ENCODE results near the gene VEGFC. TPM values are rescaled to one million over a fixed set of nuclear protein-coding genes. Genes with fewer than 3 reads are reported as not detected.

VEGFC gene
- total RNA-seq, 1 experiment from 2014 or later = 8.7 TPM

GRCh38 chr4:176814770-176815169 is 22.0 kb upstream of the VEGFC start:
- H3K79me2 ChIP-seq (ENCODE audit: low read depth) = no peaks in the 10 kb centered on the region
- no peaks in the 10 kb centered on the region for H3K36me3 ChIP-seq (ENCODE audit: low read depth)
- no peaks in the 10 kb centered on the region for H3K27me3 ChIP-seq (ENCODE audit: insufficient read depth, low read depth)
- no peak overlapping the region for H2AFZ ChIP-seq
- H3K4me1 ChIP-seq (replicated peaks; ENCODE audit: insufficient read depth) = no peaks in the 10 kb centered on the region; the same call in 1 of the 2 replicates
- POLR2A ChIA-PET (ENCODE audit: unreplicated experiment) = no interaction called here
- H3K9me3 ChIP-seq (ENCODE audit: insufficient read depth, low read depth) = no peaks in the 10 kb centered on the region
- no peak overlapping the region for H3K4me2 ChIP-seq
- H3F3A ChIP-seq (ENCODE audit: insufficient read depth, low read depth) = no peaks in the 10 kb centered on the region
- TF ChIP-seq, protein P1, sequence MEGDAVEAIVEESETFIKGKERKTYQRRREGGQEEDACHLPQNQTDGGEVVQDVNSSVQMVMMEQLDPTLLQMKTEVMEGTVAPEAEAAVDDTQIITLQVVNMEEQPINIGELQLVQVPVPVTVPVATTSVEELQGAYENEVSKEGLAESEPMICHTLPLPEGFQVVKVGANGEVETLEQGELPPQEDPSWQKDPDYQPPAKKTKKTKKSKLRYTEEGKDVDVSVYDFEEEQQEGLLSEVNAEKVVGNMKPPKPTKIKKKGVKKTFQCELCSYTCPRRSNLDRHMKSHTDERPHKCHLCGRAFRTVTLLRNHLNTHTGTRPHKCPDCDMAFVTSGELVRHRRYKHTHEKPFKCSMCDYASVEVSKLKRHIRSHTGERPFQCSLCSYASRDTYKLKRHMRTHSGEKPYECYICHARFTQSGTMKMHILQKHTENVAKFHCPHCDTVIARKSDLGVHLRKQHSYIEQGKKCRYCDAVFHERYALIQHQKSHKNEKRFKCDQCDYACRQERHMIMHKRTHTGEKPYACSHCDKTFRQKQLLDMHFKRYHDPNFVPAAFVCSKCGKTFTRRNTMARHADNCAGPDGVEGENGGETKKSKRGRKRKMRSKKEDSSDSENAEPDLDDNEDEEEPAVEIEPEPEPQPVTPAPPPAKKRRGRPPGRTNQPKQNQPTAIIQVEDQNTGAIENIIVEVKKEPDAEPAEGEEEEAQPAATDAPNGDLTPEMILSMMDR (conservative IDR thresholded peaks at IDR 0.05) = no peak
- TF ChIP-seq EZH2 (IDR thresholded peaks at IDR 0.05; ENCODE audit: low read depth) = no peak
- DNase-seq = no peak
- H3K4me3 ChIP-seq = no peak overlapping the region
- H3K27ac ChIP-seq = no peak overlapping the region
- intact Hi-C loops (cut with micrococcal nuclease; ENCODE audit: unreplicated experiment) = no loop called here
- CTCF ChIA-PET = no interaction called here
- no peaks in the 10 kb centered on the region for H4K20me1 ChIP-seq (ENCODE audit: insufficient read depth)
- no peaks in the 10 kb centered on the region for H3K9me2 ChIP-seq (ENCODE audit: insufficient read depth)
- BruUV-seq (replicated peaks) = no TSS peak

GRCh38 chr4:176810481-176811249 is 17.9 kb upstream of the VEGFC start:
- H3K36me3 ChIP-seq (ENCODE audit: low read depth) = no peaks in the 10 kb centered on the region
- no peaks in the 10 kb centered on the region for H3K4me1 ChIP-seq (replicated peaks; ENCODE audit: insufficient read depth)
- no peaks in the 10 kb centered on the region for H3K79me2 ChIP-seq (ENCODE audit: low read depth)
- no peak for DNase-seq
- no peak overlapping the region for H3K4me3 ChIP-seq
- no peak overlapping the region for H3K4me2 ChIP-seq
- no peaks in the 10 kb centered on the region for H4K20me1 ChIP-seq (ENCODE audit: insufficient read depth)
- H3K27me3 ChIP-seq (ENCODE audit: insufficient read depth, low read depth) = no peaks in the 10 kb centered on the region
- no peaks in the 10 kb centered on the region for H3F3A ChIP-seq (ENCODE audit: insufficient read depth, low read depth)
- TF ChIP-seq, protein P1 (conservative IDR thresholded peaks at IDR 0.05) = no peak
- TF ChIP-seq EZH2 (IDR thresholded peaks at IDR 0.05; ENCODE audit: low read depth) = no peak
- H3K9me2 ChIP-seq (ENCODE audit: insufficient read depth) = no peaks in the 10 kb centered on the region
- H3K27ac ChIP-seq = no peak overlapping the region
- intact Hi-C loops (cut with micrococcal nuclease; ENCODE audit: unreplicated experiment) = no loop called here
- no TSS peak for BruUV-seq (replicated peaks)
- no peak overlapping the region for H2AFZ ChIP-seq
- no peaks in the 10 kb centered on the region for H3K9me3 ChIP-seq (ENCODE audit: insufficient read depth, low read depth)
- ChIA-PET POLR2A (ENCODE audit: unreplicated experiment) (no interaction called here), CTCF (no interaction called here)

GRCh38 chr4:176806778-176807375 is 14.2 kb upstream of the VEGFC start:
- DNase-seq = no peak
- no peak overlapping the region for H3K4me3 ChIP-seq

More at GRCh38 chr4:176806778-176807375, 14.2 kb upstream of the VEGFC start:
- Histone ChIP-seq H3K36me3 (ENCODE audit: low read depth) (no peaks in the 10 kb centered on the region), H4K20me1 (ENCODE audit: insufficient read depth) (no peaks in the 10 kb centered on the region), H3K27ac (no peak overlapping the region), H3K4me1 (replicated peaks; ENCODE audit: insufficient read depth) (no peaks in the 10 kb centered on the region), H2AFZ (no peak overlapping the region), H3K27me3 (ENCODE audit: insufficient read depth, low read depth) (no peaks in the 10 kb centered on the region), H3K9me2 (ENCODE audit: insufficient read depth) (no peaks in the 10 kb centered on the region), H3K4me2 (no peak overlapping the region), H3K9me3 (ENCODE audit: insufficient read depth, low read depth) (no peaks in the 10 kb centered on the region), H3F3A (ENCODE audit: insufficient read depth, low read depth) (no peaks in the 10 kb centered on the region), H3K79me2 (ENCODE audit: low read depth) (no peaks in the 10 kb centered on the region)
- no TSS peak for BruUV-seq (replicated peaks)
- intact Hi-C loops (cut with micrococcal nuclease; ENCODE audit: unreplicated experiment) = no loop called here
- no peak for TF ChIP-seq EZH2 (IDR thresholded peaks at IDR 0.05; ENCODE audit: low read depth)
- TF ChIP-seq, protein P1 (conservative IDR thresholded peaks at IDR 0.05) = no peak
- CTCF ChIA-PET = no interaction called here
- POLR2A ChIA-PET (ENCODE audit: unreplicated experiment) = no interaction called here
